OCI-LY1 (cell line): ENCODE results near the gene PTS.

Experiments
- EZH2 ChIP-seq: fragments of 200-600 bp; sonication (generic), shearing (Covaris generic); IDR thresholded peaks from 2 replicates; pipeline ENCODE4 v1.8.0; 2017; ENCODE audit warnings: borderline replicate concordance, mixed run types, mild to moderate bottlenecking, antibody characterized with exemption, low read length, moderate library complexity, mixed read lengths
- TF ChIP-seq, protein P1 (sequence below): fragments of 200-600 bp; sonication (generic), shearing (Covaris generic); IDR thresholded peaks from 2 replicates; pipeline ENCODE4 v1.5.1; 2017; ENCODE audit warnings: mild to moderate bottlenecking, antibody characterized with exemption, low read length, moderate library complexity, mixed read lengths

DNA sequence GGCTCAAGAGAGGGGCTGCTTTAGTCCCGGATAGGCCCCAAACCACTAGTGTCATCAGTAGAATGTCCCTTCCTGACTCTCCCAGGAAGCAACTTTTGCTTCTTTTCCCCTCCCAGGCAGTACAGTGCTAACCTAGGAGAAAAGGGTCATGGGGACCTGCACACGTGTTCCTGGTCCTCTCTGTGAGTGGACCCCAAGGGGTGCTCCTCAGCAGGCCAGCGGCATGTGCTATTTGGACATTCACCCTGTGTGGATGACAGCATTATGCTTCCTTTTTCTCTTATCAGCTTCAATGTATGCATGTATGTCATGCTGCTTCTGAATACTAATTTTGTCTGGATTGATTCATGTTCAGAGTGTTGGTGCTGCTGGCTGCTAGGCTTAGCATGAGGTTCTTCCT lies 52.6 kb downstream of the PTS start:
- TF ChIP-seq, protein P1, sequence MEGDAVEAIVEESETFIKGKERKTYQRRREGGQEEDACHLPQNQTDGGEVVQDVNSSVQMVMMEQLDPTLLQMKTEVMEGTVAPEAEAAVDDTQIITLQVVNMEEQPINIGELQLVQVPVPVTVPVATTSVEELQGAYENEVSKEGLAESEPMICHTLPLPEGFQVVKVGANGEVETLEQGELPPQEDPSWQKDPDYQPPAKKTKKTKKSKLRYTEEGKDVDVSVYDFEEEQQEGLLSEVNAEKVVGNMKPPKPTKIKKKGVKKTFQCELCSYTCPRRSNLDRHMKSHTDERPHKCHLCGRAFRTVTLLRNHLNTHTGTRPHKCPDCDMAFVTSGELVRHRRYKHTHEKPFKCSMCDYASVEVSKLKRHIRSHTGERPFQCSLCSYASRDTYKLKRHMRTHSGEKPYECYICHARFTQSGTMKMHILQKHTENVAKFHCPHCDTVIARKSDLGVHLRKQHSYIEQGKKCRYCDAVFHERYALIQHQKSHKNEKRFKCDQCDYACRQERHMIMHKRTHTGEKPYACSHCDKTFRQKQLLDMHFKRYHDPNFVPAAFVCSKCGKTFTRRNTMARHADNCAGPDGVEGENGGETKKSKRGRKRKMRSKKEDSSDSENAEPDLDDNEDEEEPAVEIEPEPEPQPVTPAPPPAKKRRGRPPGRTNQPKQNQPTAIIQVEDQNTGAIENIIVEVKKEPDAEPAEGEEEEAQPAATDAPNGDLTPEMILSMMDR, result no peak
- TF ChIP-seq EZH2, result no peak
